Endodermal cell (in vitro differentiated cells): ENCODE data around the gene SCML1. TPM values are rescaled to one million over a fixed set of nuclear protein-coding genes. Genes with fewer than 3 reads are reported as not detected.
"Not testable (repeated sequence)": the region's sequence is repeated elsewhere in the genome, so short reads cannot be mapped to it uniquely, and the experiment has no call there.

Experiments used
- DNase-seq: peaks from one replicate; pipeline ENCODE4 v3.0.0-alpha.2; 2017
- H3K27ac ChIP-seq: 2 replicates; pipeline ENCODE4 v1.5.1; 2013; ENCODE audit warnings: mild to moderate bottlenecking, low read depth, low read length, moderate library complexity
- H3K27me3 ChIP-seq: 2 replicates; pipeline ENCODE4 v1.6.1; 2013; ENCODE audit warnings: mild to moderate bottlenecking, low read length, moderate library complexity; ENCODE audit not compliant: insufficient read depth, control insufficient read depth, poor library complexity, severe bottlenecking
- H3K36me3 ChIP-seq: 2 replicates; pipeline ENCODE4 v1.7.0; 2013; ENCODE audit warnings: mild to moderate bottlenecking, low read length, moderate library complexity; ENCODE audit not compliant: control insufficient read depth, insufficient read depth
- H3K4me1 ChIP-seq: one replicate; pipeline ENCODE4 v1.7.0; 2013; ENCODE audit warnings: low read length; ENCODE audit not compliant: control insufficient read depth, insufficient read depth
- H3K4me3 ChIP-seq: 2 replicates; pipeline ENCODE4 v1.5.1; 2013; ENCODE audit warnings: mild to moderate bottlenecking, low read length, moderate library complexity
- H3K9ac ChIP-seq: 2 replicates; pipeline ENCODE4 v1.6.1; 2013; ENCODE audit warnings: mild to moderate bottlenecking, low read length, moderate library complexity; ENCODE audit not compliant: poor library complexity, severe bottlenecking; ENCODE audit errors: extremely low read depth
- H3K9me3 ChIP-seq: 2 replicates; pipeline ENCODE4 v1.6.1; 2013; ENCODE audit warnings: mild to moderate bottlenecking, low read length, moderate library complexity; ENCODE audit not compliant: control insufficient read depth
- H3K27ac Mint-ChIP-seq: 2 replicates; pipeline ENCODE4 v1.8.0; 2020; ENCODE audit warnings: mixed read lengths
- H3K27me3 Mint-ChIP-seq: 2 replicates; pipeline ENCODE4 v1.8.0; 2021; ENCODE audit warnings: mild to moderate bottlenecking, mixed read lengths; ENCODE audit not compliant: insufficient read depth
- H3K36me3 Mint-ChIP-seq: 2 replicates; pipeline ENCODE4 v1.8.0; 2020; ENCODE audit warnings: low read depth, mixed read lengths
- H3K4me1 Mint-ChIP-seq: 2 replicates; pipeline ENCODE4 v1.8.0; 2020; ENCODE audit warnings: mixed read lengths
- H3K4me3 Mint-ChIP-seq: 2 replicates; pipeline ENCODE4 v1.8.0; 2020; ENCODE audit warnings: mild to moderate bottlenecking, moderate library complexity, mixed read lengths
- H3K9me3 Mint-ChIP-seq: 2 replicates; pipeline ENCODE4 v1.8.0; 2020; ENCODE audit warnings: mild to moderate bottlenecking, mixed read lengths
- CTCF ChIP-seq: fragments of 200-600 bp; sonication (generic); conservative IDR thresholded peaks from 2 replicates; pipeline ENCODE4 v1.5.0; 2021; ENCODE audit warnings: antibody characterized with exemption, mild to moderate bottlenecking
- WGBS, 2 experiments: methylation state at CpG; one replicate each; pipeline versions ENCODE4 v1.1.5 to v1.1.7; 2013; ENCODE audit warnings: missing lambda C conversion rate in 2 of 2, mixed read lengths in 1 of 2; ENCODE audit not compliant: insufficient coverage in 1 of 2, insufficient read length in 1 of 2; 5-methylcytosine and 5-hydroxymethylcytosine counted together
- total RNA-seq, 2 donors: library from RNA; stranded (reverse); fragmentation: NEBNext Ultra II Directional in 1 of 2; extraction: Animal tissue kit (Norgen Biotek cat#: 25700) in 1 of 2; gene quantifications; 2 replicates in 1 of 2; 3 replicates in 1 of 2; pipeline ENCODE4 v1.2.1, GENCODE V29; 2021

SCML1 gene
- total RNA-seq, 2 donors from 2014 or later = 0.59 to 2.2 TPM

- no peak overlapping the region for H3K27ac ChIP-seq
- Mint-ChIP-seq H3K9me3 (peaks cover 42% of the 10 kb centered on the region), H3K27me3 (peaks cover 1% of the 10 kb centered on the region), H3K4me3 (no peak overlapping the region), H3K36me3 (no peaks in the 10 kb centered on the region), H3K4me1 (no peaks in the 10 kb centered on the region), H3K27ac (no peak overlapping the region)
- no peaks in the 10 kb centered on the region for H3K4me1 ChIP-seq
- no peaks in the 10 kb centered on the region for H3K27me3 ChIP-seq
- H3K9me3 ChIP-seq = no peaks in the 10 kb centered on the region
- DNase-seq = no peak
- TF ChIP-seq CTCF = no peak
- 79% methylated on average over 2 of the region's 2 CpGs; no CpG with 5 or more reads in 1 of the 2 experiments for WGBS, 2 experiments
- H3K4me3 ChIP-seq = no peak overlapping the region
- no peaks in the 10 kb centered on the region for H3K36me3 ChIP-seq
- no peak overlapping the region for H3K9ac ChIP-seq
Observed at GRCh38 chrX:17778997-17779396, 41.7 kb downstream of the SCML1 start.

DNA sequence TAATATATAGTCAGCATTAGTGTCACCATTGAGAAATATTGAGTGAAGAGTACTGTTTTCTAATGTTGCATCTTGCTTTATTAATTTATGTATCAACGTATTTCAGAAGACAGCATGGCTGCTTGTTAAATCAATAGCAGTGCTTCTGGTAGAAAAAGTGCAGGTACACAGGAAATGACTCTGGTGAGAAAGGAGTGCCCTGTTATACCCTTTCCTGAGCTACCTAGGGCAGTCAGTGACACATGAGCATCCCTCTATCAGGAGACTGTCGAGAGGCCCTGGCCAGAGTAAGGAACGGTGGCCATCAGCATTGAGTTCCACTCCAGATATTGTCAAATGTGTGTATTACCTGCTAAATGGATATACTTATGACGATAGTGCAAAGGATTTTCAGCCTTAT is 42.1 kb downstream of the SCML1 start:
- H3K9me3 Mint-ChIP-seq = peaks cover 42% of the 10 kb centered on the region
- H3K36me3 ChIP-seq = no peaks in the 10 kb centered on the region
- no peak overlapping the region for H3K27ac Mint-ChIP-seq
- 93 to 94% methylated on average over 3 to 4 of the region's 4 CpGs for WGBS, 2 experiments
- no peak overlapping the region for H3K27ac ChIP-seq
- H3K9me3 ChIP-seq = no peaks in the 10 kb centered on the region
- no peak for TF ChIP-seq CTCF
- H3K4me3 Mint-ChIP-seq = no peak overlapping the region
- no peak overlapping the region for H3K9ac ChIP-seq
- H3K4me1 Mint-ChIP-seq = no peaks in the 10 kb centered on the region
- DNase-seq = no peak
- no peaks in the 10 kb centered on the region for H3K36me3 Mint-ChIP-seq
- H3K4me1 ChIP-seq = no peaks in the 10 kb centered on the region
- no peaks in the 10 kb centered on the region for H3K27me3 ChIP-seq
- no peak overlapping the region for H3K4me3 ChIP-seq
- peaks cover 1% of the 10 kb centered on the region for H3K27me3 Mint-ChIP-seq

GRCh38 chrX:17786554-17787347 is 49.5 kb downstream of the SCML1 start:
- H3K27ac Mint-ChIP-seq = peak overlapping the region; percentile 90
- H3K4me1 ChIP-seq, DNase-seq, H3K36me3 ChIP-seq, H3K27me3 Mint-ChIP-seq, H3K36me3 Mint-ChIP-seq, H3K27ac ChIP-seq, H3K4me1 Mint-ChIP-seq, H3K9ac ChIP-seq, H3K27me3 ChIP-seq, H3K4me3 ChIP-seq, H3K9me3 ChIP-seq: not testable (repeated sequence)
- peaks cover 37% of the 10 kb centered on the region for H3K9me3 Mint-ChIP-seq
- H3K4me3 Mint-ChIP-seq = peak overlapping the region; percentile 43
- 64 to 87% methylated on average over 3 to 19 of the region's 31 CpGs for WGBS, 2 experiments
